ENCODE data around the gene IL33.

Gene IL33

DNA sequence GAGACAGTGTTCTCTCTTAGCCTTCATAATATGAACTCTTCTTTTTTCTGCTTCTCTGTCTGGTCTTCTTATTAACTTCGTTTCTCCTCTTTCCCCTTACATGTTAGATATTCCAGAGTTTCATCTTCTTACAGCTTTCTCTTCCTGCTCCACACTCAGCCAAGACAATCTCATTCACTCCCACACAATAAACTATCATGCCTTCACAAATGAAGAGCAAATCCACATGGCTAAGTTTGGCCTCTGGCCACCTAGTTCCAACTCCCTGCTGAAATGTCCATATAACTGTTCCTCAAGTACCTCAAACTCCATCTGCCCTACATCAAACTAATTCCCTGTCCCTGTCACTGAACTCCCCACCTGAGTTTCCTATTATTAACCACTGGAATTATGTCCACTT, 18.4 kb downstream of the IL33 start:
- TF ChIP-seq FOXP2 (optimal IDR thresholded peaks at IDR 0.05; ENCODE audit: borderline replicate concordance, extremely low read depth, extremely low read length, insufficient read depth) (no peak), POLR2AphosphoS5 (IDR thresholded peaks at IDR 0.05; ENCODE audit: low read depth, low read length) (no peak), TAF1 (IDR thresholded peaks at IDR 0.05; ENCODE audit: borderline replicate concordance, insufficient read depth, low read length) (no peak), SIN3A (IDR thresholded peaks at IDR 0.05; ENCODE audit: borderline replicate concordance, insufficient read depth, low read length) (no peak)
- TF ChIP-seq, protein P1, sequence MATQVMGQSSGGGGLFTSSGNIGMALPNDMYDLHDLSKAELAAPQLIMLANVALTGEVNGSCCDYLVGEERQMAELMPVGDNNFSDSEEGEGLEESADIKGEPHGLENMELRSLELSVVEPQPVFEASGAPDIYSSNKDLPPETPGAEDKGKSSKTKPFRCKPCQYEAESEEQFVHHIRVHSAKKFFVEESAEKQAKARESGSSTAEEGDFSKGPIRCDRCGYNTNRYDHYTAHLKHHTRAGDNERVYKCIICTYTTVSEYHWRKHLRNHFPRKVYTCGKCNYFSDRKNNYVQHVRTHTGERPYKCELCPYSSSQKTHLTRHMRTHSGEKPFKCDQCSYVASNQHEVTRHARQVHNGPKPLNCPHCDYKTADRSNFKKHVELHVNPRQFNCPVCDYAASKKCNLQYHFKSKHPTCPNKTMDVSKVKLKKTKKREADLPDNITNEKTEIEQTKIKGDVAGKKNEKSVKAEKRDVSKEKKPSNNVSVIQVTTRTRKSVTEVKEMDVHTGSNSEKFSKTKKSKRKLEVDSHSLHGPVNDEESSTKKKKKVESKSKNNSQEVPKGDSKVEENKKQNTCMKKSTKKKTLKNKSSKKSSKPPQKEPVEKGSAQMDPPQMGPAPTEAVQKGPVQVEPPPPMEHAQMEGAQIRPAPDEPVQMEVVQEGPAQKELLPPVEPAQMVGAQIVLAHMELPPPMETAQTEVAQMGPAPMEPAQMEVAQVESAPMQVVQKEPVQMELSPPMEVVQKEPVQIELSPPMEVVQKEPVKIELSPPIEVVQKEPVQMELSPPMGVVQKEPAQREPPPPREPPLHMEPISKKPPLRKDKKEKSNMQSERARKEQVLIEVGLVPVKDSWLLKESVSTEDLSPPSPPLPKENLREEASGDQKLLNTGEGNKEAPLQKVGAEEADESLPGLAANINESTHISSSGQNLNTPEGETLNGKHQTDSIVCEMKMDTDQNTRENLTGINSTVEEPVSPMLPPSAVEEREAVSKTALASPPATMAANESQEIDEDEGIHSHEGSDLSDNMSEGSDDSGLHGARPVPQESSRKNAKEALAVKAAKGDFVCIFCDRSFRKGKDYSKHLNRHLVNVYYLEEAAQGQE (IDR thresholded peaks at IDR 0.05; ENCODE audit: insufficient read depth in 1 of 2, low read depth in 2 of 2, low read length in 2 of 2), result no peak

DNA sequence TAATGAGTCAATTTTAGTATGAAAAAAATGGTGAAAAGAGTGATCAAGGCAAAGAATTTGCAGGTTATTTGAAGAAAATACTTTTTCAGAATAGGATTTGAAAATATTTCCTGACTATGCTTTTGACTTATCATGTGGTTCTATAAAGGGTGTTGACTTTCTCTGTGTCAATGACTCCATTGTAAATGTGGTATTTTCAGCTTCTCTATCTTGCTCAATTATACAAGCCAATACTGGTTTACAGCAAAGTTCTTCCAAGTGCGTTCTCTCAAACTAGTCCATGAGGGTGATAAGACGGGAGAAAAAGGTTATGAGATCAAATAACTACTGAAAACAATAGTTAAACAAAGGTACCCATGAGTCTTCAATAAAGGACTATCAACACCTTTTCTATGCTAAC, 21.7 kb downstream of the IL33 start:
- no peak for TF ChIP-seq SIN3A (IDR thresholded peaks at IDR 0.05; ENCODE audit: borderline replicate concordance, insufficient read depth, low read length)
- TF ChIP-seq TAF1 (IDR thresholded peaks at IDR 0.05; ENCODE audit: borderline replicate concordance, insufficient read depth, low read length), result no peak
- TF ChIP-seq POLR2AphosphoS5 (IDR thresholded peaks at IDR 0.05; ENCODE audit: low read depth, low read length), result no peak
- no peak for TF ChIP-seq FOXP2 (optimal IDR thresholded peaks at IDR 0.05; ENCODE audit: borderline replicate concordance, extremely low read depth, extremely low read length, insufficient read depth)
- TF ChIP-seq, protein P1 (IDR thresholded peaks at IDR 0.05; ENCODE audit: insufficient read depth in 1 of 2, low read depth in 2 of 2, low read length in 2 of 2), result no peak

DNA sequence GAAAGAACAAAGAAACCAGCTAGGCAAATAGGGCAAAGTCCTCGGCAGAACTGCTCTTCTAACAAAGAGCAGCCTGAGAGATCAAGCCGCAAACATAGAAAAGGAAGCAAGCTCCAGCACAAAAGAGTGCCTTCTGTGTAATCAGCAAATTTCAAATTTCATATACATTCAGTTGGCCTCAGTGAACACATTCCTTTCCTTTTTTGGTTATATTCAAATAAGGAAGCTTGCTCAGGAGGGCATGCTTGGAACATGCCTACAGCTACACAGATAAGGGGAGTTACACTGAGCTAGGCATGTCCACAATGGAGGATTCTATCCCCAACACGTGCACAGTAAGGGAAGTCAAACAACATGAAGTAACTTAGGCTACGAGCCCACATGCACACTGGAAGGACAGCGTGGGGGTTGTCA, 23.4 kb downstream of the IL33 start:
- no peak for TF ChIP-seq FOXP2 (optimal IDR thresholded peaks at IDR 0.05; ENCODE audit: borderline replicate concordance, extremely low read depth, extremely low read length, insufficient read depth)
- no peak for TF ChIP-seq SIN3A (IDR thresholded peaks at IDR 0.05; ENCODE audit: borderline replicate concordance, insufficient read depth, low read length)

DNA sequence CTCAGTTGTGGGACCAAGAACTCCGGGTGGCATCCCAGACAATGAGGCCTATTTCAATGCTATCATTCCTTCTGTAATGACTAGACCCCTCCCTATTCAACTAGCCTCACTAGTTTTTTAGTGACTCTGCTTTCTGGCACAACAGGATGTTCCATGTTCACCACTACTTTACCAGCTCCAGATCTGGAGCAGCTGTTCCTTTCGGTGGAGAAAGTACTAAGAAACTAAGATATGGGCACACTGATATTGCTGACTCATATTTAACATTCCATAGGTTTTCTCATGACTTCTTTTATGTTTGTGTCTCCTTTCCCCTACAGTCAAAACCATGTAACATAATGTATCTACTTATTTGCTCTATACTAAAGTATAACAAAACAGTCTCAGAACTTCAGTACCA, 24.1 kb downstream of the IL33 start:
- TF ChIP-seq SIN3A (IDR thresholded peaks at IDR 0.05; ENCODE audit: borderline replicate concordance, insufficient read depth, low read length), result no peak

DNA sequence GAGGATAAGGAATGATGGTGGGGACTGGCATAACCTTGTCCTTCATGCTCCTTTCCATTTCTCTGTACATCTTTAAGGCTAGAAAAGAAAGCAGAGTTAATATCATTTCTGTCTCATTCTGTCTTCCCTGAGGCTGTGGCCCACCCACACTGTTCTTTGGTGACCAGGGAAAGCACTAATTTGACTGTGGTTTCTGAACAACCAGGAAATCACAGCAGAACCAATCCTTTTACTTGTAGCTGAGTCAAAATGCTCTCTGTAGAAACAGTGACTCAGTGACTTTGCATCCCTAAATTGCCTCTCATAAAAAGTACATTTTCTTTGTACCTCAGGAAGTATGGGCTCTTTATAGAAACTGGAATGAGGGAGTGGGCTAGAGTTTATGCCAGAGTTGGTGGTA, 28.1 kb downstream of the IL33 start:
- no peak for TF ChIP-seq TAF1 (IDR thresholded peaks at IDR 0.05; ENCODE audit: borderline replicate concordance, insufficient read depth, low read length)
- no peak for TF ChIP-seq POLR2AphosphoS5 (IDR thresholded peaks at IDR 0.05; ENCODE audit: low read depth, low read length)
- no peak for TF ChIP-seq FOXP2 (optimal IDR thresholded peaks at IDR 0.05; ENCODE audit: borderline replicate concordance, extremely low read depth, extremely low read length, insufficient read depth)
- TF ChIP-seq SIN3A (IDR thresholded peaks at IDR 0.05; ENCODE audit: borderline replicate concordance, insufficient read depth, low read length), result no peak
- TF ChIP-seq, protein P1 (IDR thresholded peaks at IDR 0.05; ENCODE audit: insufficient read depth in 1 of 2, low read depth in 2 of 2, low read length in 2 of 2), result no peak

DNA sequence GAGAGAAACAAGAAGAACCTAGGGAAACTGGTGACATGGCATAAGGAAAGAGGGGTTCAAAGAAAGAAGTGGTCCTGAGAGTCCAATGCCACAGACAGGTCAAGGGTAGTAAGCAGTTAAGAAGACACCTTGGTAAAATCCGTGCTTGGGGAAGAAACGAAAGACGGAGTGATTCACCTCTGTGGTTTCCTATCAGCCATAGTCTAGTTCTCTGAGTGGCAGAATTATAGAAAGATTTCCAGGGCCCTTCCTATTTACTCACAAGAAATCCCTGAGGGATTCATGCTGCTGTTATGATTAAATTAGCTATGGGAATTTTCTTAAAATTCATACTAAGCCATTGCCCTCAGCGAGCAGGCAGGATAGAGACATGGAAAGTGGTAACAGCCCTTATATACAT, 31.7 kb downstream of the IL33 start:
- TF ChIP-seq FOXP2 (optimal IDR thresholded peaks at IDR 0.05; ENCODE audit: borderline replicate concordance, extremely low read depth, extremely low read length, insufficient read depth), result no peak
- no peak for TF ChIP-seq POLR2AphosphoS5 (IDR thresholded peaks at IDR 0.05; ENCODE audit: low read depth, low read length)
- TF ChIP-seq SIN3A (IDR thresholded peaks at IDR 0.05; ENCODE audit: borderline replicate concordance, insufficient read depth, low read length), result no peak
- no peak for TF ChIP-seq TAF1 (IDR thresholded peaks at IDR 0.05; ENCODE audit: borderline replicate concordance, insufficient read depth, low read length)
- TF ChIP-seq, protein P1 (IDR thresholded peaks at IDR 0.05; ENCODE audit: insufficient read depth in 1 of 2, low read depth in 2 of 2, low read length in 2 of 2), result no peak
